Measurements from ENCODE around the gene NFKBIA. TPM values are rescaled to one million over a fixed set of nuclear protein-coding genes. Genes with fewer than 3 reads are reported as not detected.
"Not testable (repeated sequence)": the region's sequence is repeated elsewhere in the genome, so short reads cannot be mapped to it uniquely, and the experiment has no call there.

Gene NFKBIA, protein sequence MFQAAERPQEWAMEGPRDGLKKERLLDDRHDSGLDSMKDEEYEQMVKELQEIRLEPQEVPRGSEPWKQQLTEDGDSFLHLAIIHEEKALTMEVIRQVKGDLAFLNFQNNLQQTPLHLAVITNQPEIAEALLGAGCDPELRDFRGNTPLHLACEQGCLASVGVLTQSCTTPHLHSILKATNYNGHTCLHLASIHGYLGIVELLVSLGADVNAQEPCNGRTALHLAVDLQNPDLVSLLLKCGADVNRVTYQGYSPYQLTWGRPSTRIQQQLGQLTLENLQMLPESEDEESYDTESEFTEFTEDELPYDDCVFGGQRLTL
- total RNA-seq = 108 and 316 TPM in 2 replicates

DNA sequence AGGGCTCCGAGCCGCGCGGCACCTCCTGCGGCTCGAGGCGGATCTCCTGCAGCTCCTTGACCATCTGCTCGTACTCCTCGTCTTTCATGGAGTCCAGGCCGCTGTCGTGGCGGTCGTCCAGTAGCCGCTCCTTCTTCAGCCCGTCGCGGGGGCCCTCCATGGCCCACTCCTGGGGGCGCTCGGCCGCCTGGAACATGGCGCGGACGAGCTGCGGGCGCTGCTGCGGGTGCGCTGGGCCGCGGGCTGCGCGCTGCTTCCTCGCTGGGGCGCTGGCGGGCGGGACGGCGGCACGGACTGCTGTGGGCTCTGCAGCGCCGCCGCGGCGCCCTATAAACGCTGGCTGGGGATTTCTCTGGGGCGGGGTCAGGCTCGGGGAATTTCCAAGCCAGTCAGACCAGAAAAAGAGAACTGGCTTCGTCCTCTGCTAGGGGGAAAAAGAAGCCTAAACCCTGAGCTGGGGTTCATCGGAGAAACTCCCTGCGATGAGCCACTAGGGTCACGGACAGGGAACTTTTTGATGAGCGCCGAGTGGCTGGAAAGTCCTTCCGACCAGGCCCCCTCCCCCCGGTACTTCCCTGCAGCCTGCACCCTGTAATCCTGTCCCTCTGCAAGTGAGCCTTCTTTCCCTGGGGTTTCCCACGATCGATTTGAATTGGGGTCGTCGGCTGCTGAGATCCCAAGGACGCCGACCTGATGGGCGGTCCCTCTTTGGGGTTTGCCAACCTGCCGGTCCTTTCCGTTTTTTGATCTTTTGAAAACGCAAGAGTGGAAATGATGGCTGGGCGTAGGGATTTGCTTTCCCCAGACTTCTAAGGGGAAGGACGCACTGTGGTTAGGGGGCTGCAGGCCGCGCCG lies at the start of gene NFKBIA:
TSS of gene NFKBIA (minus strand) at position 301 of the 855 bp plus-strand sequence. CDS start at position 196, 105 bp downstream.
- DNase-seq (ENCODE audit: extremely low read depth, low read depth, low spot score) = no peak

DNA sequence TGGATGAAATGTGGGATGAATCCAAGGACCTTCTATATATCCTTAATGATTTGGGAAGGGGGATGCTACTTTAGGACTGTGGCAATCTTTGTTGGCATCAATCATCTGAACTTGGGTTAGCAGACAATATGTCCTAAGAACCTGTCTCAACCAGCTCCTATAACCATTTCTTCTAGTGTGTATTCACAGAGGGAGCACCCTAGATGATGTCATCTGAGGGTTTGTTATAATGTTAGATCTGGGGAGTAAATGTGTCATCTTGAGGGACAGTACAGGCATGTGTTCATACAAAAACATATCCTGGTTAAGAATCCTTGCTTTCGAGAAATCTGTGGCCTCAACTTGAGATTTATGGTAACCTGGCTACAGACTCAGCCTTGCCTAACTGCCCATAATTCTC lies 41.9 kb upstream of the NFKBIA start:
- no peak for DNase-seq (ENCODE audit: extremely low read depth, low read depth, low spot score)

- DNase-seq (ENCODE audit: extremely low read depth, low read depth, low spot score) = no peak
Observed at GRCh38 chr14:35444104-35444503, 39.6 kb upstream of the NFKBIA start.

DNA sequence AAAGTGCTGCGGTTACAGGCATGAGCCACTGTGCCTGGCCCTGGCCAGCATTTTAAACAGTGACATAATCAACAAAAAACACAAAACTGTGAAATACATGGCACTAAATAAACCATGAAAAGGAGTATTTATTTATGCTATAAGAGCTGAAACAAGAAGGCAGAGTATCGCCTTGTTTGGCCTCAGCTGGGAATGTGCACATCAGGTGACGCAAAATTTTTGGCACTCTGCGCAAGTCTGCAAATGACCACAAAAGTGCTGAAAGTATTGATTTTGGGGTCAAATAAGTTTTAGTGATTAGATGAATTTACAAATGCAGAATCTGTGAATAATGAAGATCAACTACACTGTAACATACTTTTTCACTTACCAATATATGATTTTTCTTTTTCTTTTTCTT lies 36.6 kb upstream of the NFKBIA start:
- DNase-seq (ENCODE audit: extremely low read depth, low read depth, low spot score) = no peak

DNA sequence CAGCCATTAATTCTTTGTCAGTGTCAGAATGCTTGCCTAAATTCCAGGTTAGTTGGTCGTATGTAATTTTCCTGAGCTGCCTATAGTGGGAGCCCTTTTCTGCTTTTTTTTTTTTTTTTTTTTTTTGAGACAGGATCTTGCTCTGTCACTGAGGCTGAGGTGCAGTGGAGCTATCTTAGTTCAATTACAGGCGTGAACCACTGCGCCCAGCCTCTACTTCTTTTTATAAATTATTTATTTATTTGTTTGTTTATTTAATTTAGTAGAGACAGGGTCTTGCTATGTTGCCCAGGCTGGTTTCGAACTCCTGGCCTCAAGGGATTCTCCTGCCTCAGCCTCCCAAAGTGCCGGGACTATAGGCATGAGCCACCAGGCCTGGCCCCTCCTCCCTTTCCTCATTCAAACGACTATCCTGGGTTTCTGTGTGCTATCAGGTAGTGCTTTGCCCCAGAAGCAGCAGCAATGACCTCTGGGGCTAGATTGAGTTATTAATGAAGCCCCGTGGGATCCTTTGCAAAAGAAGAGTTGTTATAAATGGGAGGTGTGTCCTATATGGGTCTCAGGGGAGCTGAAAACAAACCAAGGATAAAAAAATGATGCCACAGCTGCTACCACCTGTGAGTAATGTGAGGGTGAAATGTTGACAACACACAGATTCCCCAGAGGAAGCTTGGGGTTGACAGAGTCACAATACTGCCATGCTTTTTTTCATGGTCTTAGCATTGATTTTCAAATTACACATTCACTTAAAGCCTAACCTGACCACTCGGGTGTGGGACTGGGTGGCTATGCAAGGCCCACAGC lies 34.6 kb upstream of the NFKBIA start:
- no peak for DNase-seq (ENCODE audit: extremely low read depth, low read depth, low spot score)

GRCh38 chr14:35438492-35438891 lies 33.9 kb upstream of the NFKBIA start:
- DNase-seq (ENCODE audit: extremely low read depth, low read depth, low spot score) = not testable (repeated sequence)

- DNase-seq (ENCODE audit: extremely low read depth, low read depth, low spot score) = no peak
Observed at GRCh38 chr14:35435177-35435576, 30.6 kb upstream of the NFKBIA start.

GRCh38 chr14:35433826-35434225 lies 29.3 kb upstream of the NFKBIA start:
- no peak for DNase-seq (ENCODE audit: extremely low read depth, low read depth, low spot score)

DNA sequence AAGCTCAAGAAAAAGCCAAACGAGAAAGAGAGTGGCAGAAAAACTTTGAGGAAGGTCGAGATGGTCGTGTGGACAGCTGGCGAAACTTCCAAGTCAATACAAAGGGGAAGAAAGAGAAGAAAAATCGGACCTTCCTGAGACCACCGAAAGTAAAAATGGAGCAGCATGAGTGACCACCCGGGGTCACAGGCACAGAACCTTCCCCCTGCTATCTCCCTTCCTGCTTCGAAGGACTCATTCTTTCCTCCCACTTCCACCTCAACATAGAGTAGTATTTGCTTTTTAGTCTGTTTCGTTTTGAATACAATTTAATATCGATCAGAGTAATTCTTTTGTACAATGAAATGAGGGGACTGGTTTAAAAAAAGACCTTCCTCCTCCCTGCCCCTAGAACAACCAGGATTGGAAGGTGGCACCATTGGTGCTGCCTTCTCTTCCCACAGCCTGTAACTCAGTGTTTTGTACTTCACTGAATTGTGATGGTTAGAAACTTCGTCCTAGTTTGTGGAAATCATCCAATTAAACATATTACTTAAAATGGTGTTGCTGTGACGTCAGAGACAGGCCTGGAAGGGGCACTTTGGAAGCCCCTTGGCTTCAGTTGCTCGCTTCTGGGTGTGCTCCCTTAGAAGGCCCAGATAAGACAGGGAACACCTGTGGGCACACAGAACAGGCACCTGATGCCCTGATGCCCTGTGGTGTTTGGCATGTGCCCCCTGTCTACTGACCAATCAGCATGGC lies 26.1 kb upstream of the NFKBIA start:
- no peak for DNase-seq (ENCODE audit: extremely low read depth, low read depth, low spot score)

GRCh38 chr14:35429951-35430350 lies 25.4 kb upstream of the NFKBIA start:
- no peak for DNase-seq (ENCODE audit: extremely low read depth, low read depth, low spot score)

DNA sequence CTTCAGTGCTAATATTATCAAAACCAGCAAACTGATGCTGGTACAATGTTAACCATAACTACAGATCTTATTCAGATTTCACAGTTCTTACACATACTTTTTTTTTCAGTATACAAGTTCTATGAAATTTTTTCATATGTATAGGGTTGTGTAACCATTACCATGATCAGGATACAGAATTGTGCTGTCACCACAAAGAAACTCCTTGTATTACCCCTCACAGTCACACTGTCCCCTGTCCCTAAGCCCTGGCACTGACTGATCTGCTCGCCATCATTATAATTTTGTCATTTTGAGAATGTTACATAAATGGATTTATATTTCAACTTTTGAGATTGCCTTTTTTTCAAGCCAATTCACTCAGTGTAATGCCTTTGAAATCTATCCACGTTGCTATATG lies 21.3 kb upstream of the NFKBIA start:
- DNase-seq (ENCODE audit: extremely low read depth, low read depth, low spot score) = no peak

DNA sequence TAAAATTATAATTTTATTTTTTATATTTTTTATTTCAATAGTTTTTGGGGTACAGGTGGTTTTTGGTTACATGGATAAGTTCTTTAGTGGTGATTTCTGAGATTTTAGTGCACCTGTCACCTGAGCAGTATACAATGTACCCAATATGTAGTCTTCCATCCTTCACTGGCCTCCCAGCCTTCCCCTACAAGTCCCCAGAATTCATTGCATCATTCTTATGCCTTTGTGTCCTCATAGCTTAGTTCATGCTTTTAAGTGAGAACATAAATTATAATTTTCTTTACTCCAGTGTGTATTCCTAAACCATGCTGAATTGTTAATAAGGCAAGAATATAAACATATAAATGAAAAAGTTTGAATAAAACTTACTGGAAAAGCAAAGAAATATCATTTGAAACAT lies 19.1 kb upstream of the NFKBIA start:
- DNase-seq (ENCODE audit: extremely low read depth, low read depth, low spot score) = no peak

DNA sequence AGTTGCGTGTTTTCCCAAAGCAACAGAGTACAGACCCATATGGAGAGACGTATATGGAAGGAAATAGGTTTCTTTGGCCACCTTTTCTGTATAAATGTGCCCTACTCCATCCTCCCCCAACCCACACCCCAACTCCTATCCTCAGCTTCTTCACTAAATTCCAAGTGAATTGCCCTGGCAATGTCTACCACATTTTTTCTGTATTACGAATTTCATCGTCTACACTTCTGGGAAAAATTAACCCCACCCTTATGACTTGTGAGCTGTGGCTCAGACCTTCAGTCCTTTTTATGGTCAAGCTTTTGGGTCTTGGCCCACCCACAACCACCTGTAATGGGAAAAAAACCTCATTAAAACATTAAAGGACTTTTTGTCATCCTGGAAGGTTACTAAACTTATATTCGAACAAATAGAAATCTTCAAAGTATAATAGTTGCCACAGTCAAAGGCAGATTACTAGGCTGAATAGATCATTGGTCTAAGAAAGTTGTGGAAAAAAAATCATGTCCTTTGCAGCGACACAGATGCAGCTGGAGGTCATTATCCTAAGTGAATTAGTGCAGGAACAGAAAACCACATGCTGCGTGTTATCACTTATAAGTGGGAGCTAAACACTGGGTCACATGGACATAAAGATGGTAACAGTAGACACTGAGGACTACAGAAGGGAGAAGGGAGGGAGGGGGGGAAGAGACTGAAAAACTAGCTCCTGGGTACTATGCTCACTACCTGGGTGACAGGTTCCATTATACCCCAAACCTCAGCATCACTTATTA lies 15.7 kb upstream of the NFKBIA start:
- DNase-seq (ENCODE audit: extremely low read depth, low read depth, low spot score) = no peak

DNA sequence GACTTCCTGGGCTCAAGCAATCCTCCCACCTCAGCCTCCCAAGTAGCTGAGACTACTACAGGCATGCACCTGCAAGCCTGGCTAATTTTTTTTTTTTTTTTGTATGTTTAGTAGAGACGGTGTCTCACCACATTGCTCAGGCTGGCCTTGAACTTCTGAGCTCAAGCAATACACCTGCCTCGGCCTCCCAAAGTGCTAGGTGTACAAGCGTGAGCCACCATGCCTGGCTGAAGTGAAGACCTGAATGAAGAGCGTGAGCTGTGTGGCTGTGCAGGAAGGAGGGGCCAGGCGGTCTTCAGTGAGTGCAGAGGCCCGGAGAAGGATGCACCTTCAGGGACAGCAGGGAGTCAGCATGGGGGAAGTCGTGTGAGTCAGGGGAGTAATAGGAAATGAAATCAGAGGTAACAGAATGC lies 14.9 kb upstream of the NFKBIA start:
- DNase-seq (ENCODE audit: extremely low read depth, low read depth, low spot score) = no peak

DNA sequence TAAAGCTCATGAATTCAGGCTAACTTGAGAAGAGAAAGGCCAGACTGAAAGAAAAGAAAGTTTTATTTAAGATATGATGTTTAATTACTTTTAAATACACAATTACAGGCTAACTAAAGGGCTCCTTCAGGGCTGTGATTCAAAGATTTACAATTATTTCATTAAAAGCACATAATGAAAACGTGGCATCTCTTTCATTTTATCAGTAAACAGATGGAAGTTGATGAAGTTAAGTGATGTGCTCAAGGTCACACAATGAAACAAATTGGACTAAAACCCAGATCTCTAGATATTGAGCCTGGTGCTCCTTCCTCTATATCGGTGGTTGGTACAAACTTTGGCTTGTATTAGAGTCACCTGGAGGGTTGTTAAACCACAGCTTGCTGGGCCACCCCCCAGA lies 13.5 kb upstream of the NFKBIA start:
- DNase-seq (ENCODE audit: extremely low read depth, low read depth, low spot score) = no peak

DNA sequence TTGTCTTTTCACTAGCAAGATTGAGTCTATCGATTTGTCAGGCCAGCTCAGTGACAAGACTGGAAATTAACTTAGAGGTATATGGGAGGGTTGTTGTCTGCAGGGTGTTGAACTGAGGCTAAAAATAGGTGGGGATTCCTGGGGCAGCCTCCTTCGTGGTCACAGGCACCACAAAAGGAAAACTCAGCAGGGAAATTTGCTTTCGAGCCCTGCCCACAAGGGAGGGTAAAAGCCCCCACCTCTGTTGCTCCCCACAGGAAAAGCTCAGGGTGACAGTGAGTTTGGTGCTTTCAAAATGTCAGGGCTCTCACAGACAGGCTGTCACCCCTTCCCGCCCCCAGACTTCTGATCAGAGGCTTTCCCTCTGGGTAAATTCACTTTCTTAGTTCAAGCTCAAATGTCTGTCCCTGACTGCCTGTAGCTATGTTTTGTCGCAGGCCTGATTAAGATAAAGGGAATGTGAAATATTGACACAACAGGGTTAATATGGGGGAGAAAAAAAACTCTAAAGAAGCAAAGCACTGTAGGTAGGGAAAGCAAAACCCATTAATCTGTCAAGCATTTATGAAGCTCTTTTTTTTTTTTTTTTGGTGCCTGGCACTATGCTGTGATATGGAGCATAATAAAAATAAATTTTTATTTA lies 11.7 kb upstream of the NFKBIA start:
- no peak for DNase-seq (ENCODE audit: extremely low read depth, low read depth, low spot score)

GRCh38 chr14:35414365-35414764 lies 9.8 kb upstream of the NFKBIA start:
- DNase-seq (ENCODE audit: extremely low read depth, low read depth, low spot score) = no peak

GRCh38 chr14:35412272-35413056 lies 7.9 kb upstream of the NFKBIA start:
- DNase-seq (ENCODE audit: extremely low read depth, low read depth, low spot score) = no peak

GRCh38 chr14:35410858-35411257 lies 6.3 kb upstream of the NFKBIA start:
- no peak for DNase-seq (ENCODE audit: extremely low read depth, low read depth, low spot score)

All from glomerular endothelial cell (primary cell).